Measurements from ENCODE around the gene SP4. TPM values are rescaled to one million over a fixed set of nuclear protein-coding genes. Genes with fewer than 3 reads are reported as not detected.
A peak's percentile ranks its signal among the peaks of the same experiment; 100 is the strongest.

Gene SP4
- total and polyA plus RNA-seq, 2 of the 4 experiments (the other 2 are of a cell fraction): 0.97 to 5.9 TPM

GRCh38 chr7:21426286-21427181 lies 1.3 kb upstream of the SP4 start:
- intact Hi-C loops (cut with micrococcal nuclease) (loop anchor here (5.0 kb wide), 2 partner anchors 81 to 639 kb away; partner anchors contain the start of gene SP8), dilution Hi-C loops (cut with HindIII; ENCODE audit: low sequenced_read_pairs, unreplicated experiment) (no loop called here), in situ Hi-C loops (cut with MboI; ENCODE audit: low sequenced_read_pairs) (no loop called here)
- Histone ChIP-seq H3K9me3 (ENCODE audit: control insufficient read depth, insufficient read depth, low read length) (no peaks in the 10 kb centered on the region), H4K91ac (ENCODE audit: insufficient read depth, low read depth, low read length) (no peak overlapping the region), H3K36me3 (ENCODE audit: control insufficient read depth, insufficient read depth, low read length) (no peaks in the 10 kb centered on the region), H3K4me2 (ENCODE audit: low read depth, low read length) (peak overlapping the region; percentile 87), H3K9me1 (ENCODE audit: insufficient read depth, low read length) (peaks cover 4% of the 10 kb centered on the region), H2AK5ac (ENCODE audit: low read depth, low read length) (no peak overlapping the region), H2BK5ac (ENCODE audit: low read depth, low read length, poor library complexity, severe bottlenecking) (no peak overlapping the region), H2AFZ (replicated peaks; ENCODE audit: low read length, poor library complexity) (peak overlapping the region; percentile 97), H3K4me1 (ENCODE audit: control insufficient read depth, insufficient read depth, low read length) (peaks cover 4% of the 10 kb centered on the region; the same call in 1 of the 2 replicates), H2BK120ac (ENCODE audit: low read depth, low read length) (no peak overlapping the region), H3K23ac (ENCODE audit: low read depth, low read length) (no peak overlapping the region), H4K5ac (ENCODE audit: low read depth, low read length) (no peak overlapping the region), H2BK15ac (ENCODE audit: low read depth, low read length) (no peak overlapping the region), H3K79me1 (ENCODE audit: low read depth in 1 of 2, low read length in 2 of 2) (peaks cover 0 to 2% of the 10 kb centered on the region in 2 experiments; a peak in 2 of 4 replicates), H3K4ac (ENCODE audit: low read depth, low read length) (no peak overlapping the region), H4K20me1 (ENCODE audit: insufficient read depth, low read length) (no peaks in the 10 kb centered on the region), H3K4me3 (ENCODE audit: insufficient read depth, low read depth, low read length) (peak overlapping the region; percentile 61), H3K9ac (ENCODE audit: low read depth, low read length) (peak overlapping the region; percentile 8; the same call in 1 of the 2 replicates), H3K56ac (ENCODE audit: extremely low read depth, insufficient read depth, low read length) (no peak overlapping the region), H2AK9ac (replicated peaks; ENCODE audit: low read depth, low read length, poor library complexity) (peak overlapping the region; percentile 31), H4K8ac (ENCODE audit: low read depth in 2 of 2, low read length in 2 of 2) (0 out of 4 replicates have a peak overlapping the region, but pooled peaks of 1 of the 2 experiments have one; percentile 9), H3K27ac (ENCODE audit: insufficient read depth, low read length) (no peak overlapping the region), H3K18ac (ENCODE audit: low read depth, low read length) (no peak overlapping the region), H3K14ac (replicated peaks; ENCODE audit: low read depth, low read length) (no peak overlapping the region), H3K27me3 (ENCODE audit: control insufficient read depth, insufficient read depth, low read length) (no peaks in the 10 kb centered on the region), H2BK20ac (ENCODE audit: low read depth, low read length) (no peak overlapping the region)
- ChIA-PET CTCF (no interaction called here), POLR2A (ENCODE audit: unreplicated experiment) (interaction anchor here (0.6 kb wide), 1 partner anchor 19 kb away, joined by 17 read pairs; no protein-coding TSS in a partner anchor)
- 5% methylated on average over 4 of the region's 35 CpGs; no CpG with 5 or more reads in 1 of the 2 experiments for WGBS, 2 experiments (ENCODE audit: extremely low coverage in 2 of 2, insufficient read length in 1 of 2)
- no TSS peak for BruUV-seq (replicated peaks)
- DNase-seq (no peak), ATAC-seq (ENCODE audit: low read depth) (no peak)
- TF ChIP-seq CEBPB (IDR thresholded peaks at IDR 0.05; ENCODE audit: low read depth, low read length) (no peak), MXI1 (IDR thresholded peaks at IDR 0.05; ENCODE audit: borderline replicate concordance, low read depth, low read length) (0 out of 2 replicates have a peak, but pooled peaks have one; percentile 58)
